ENCODE measurements around the gene FZD1. TPM values are rescaled to one million over a fixed set of nuclear protein-coding genes. Genes with fewer than 3 reads are reported as not detected.

FZD1 gene
- total and polyA plus RNA-seq, 2 experiments from 2014 or later, result 0.34 to 1.4 TPM

DNA sequence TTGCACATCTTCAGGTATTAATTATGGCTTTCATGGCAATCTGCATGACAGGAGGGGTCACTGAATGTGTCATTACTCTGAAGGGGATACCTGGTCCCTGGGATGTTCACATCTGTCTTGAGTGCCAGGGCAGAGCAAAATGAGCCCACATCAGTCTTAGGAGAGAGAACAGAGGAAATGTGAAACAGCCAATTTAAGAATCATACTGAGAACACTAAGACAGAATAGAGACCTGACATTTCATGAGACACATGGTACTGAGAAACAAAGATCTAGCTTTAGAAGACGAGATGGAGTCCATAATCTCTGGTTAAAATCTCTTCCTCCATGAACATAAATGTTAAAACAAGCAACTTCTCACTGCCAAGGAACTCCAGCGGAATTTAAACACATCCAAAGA is 34.1 kb upstream of the FZD1 start:
- no peaks in the 10 kb centered on the region for H4K20me1 ChIP-seq (replicated peaks; ENCODE audit: insufficient read depth)
- Mint-ChIP-seq H3K4me1 (peaks cover 6% of the 10 kb centered on the region; the same call in 2 of the 3 replicates), H3K4me3 (no peak overlapping the region), H3K27ac (no peak overlapping the region), H3K27me3 (ENCODE audit: insufficient read depth, low read depth, poor library complexity) (no peaks in the 10 kb centered on the region), H3K9me3 (peaks cover 8% of the 10 kb centered on the region; the same call in 2 of the 3 replicates), H3K36me3 (ENCODE audit: low read depth) (no peaks in the 10 kb centered on the region; the same call in 2 of the 3 replicates)
- H3K4me1 ChIP-seq (ENCODE audit: insufficient read depth), result no peaks in the 10 kb centered on the region
- H3F3A ChIP-seq (replicated peaks; ENCODE audit: low read depth), result no peaks in the 10 kb centered on the region
- H3K4me2 ChIP-seq, result no peak overlapping the region
- no peak overlapping the region for H2AFZ ChIP-seq
- H3K4me3 ChIP-seq, result no peak overlapping the region
- no peaks in the 10 kb centered on the region for H3K27me3 ChIP-seq (ENCODE audit: insufficient read depth)
- ATAC-seq (no peak), DNase-seq (ENCODE audit: low spot score) (no peak)
- H3K9me2 ChIP-seq (ENCODE audit: insufficient read depth), result no peaks in the 10 kb centered on the region
- H3K36me3 ChIP-seq (ENCODE audit: insufficient read depth), result no peaks in the 10 kb centered on the region
- no peaks in the 10 kb centered on the region for H3K79me2 ChIP-seq (replicated peaks; ENCODE audit: insufficient read depth)
- TF ChIP-seq, protein P1, sequence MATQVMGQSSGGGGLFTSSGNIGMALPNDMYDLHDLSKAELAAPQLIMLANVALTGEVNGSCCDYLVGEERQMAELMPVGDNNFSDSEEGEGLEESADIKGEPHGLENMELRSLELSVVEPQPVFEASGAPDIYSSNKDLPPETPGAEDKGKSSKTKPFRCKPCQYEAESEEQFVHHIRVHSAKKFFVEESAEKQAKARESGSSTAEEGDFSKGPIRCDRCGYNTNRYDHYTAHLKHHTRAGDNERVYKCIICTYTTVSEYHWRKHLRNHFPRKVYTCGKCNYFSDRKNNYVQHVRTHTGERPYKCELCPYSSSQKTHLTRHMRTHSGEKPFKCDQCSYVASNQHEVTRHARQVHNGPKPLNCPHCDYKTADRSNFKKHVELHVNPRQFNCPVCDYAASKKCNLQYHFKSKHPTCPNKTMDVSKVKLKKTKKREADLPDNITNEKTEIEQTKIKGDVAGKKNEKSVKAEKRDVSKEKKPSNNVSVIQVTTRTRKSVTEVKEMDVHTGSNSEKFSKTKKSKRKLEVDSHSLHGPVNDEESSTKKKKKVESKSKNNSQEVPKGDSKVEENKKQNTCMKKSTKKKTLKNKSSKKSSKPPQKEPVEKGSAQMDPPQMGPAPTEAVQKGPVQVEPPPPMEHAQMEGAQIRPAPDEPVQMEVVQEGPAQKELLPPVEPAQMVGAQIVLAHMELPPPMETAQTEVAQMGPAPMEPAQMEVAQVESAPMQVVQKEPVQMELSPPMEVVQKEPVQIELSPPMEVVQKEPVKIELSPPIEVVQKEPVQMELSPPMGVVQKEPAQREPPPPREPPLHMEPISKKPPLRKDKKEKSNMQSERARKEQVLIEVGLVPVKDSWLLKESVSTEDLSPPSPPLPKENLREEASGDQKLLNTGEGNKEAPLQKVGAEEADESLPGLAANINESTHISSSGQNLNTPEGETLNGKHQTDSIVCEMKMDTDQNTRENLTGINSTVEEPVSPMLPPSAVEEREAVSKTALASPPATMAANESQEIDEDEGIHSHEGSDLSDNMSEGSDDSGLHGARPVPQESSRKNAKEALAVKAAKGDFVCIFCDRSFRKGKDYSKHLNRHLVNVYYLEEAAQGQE (IDR thresholded peaks at IDR 0.05; ENCODE audit: unreplicated experiment), result no peak
- TF ChIP-seq ZNF331 (CRISPR knock-in tag; IDR thresholded peaks at IDR 0.05; ENCODE audit: low read depth), result no peak
- no peak for TF ChIP-seq ZNF114 (CRISPR knock-in tag; IDR thresholded peaks at IDR 0.05)
- TF ChIP-seq, protein P2, sequence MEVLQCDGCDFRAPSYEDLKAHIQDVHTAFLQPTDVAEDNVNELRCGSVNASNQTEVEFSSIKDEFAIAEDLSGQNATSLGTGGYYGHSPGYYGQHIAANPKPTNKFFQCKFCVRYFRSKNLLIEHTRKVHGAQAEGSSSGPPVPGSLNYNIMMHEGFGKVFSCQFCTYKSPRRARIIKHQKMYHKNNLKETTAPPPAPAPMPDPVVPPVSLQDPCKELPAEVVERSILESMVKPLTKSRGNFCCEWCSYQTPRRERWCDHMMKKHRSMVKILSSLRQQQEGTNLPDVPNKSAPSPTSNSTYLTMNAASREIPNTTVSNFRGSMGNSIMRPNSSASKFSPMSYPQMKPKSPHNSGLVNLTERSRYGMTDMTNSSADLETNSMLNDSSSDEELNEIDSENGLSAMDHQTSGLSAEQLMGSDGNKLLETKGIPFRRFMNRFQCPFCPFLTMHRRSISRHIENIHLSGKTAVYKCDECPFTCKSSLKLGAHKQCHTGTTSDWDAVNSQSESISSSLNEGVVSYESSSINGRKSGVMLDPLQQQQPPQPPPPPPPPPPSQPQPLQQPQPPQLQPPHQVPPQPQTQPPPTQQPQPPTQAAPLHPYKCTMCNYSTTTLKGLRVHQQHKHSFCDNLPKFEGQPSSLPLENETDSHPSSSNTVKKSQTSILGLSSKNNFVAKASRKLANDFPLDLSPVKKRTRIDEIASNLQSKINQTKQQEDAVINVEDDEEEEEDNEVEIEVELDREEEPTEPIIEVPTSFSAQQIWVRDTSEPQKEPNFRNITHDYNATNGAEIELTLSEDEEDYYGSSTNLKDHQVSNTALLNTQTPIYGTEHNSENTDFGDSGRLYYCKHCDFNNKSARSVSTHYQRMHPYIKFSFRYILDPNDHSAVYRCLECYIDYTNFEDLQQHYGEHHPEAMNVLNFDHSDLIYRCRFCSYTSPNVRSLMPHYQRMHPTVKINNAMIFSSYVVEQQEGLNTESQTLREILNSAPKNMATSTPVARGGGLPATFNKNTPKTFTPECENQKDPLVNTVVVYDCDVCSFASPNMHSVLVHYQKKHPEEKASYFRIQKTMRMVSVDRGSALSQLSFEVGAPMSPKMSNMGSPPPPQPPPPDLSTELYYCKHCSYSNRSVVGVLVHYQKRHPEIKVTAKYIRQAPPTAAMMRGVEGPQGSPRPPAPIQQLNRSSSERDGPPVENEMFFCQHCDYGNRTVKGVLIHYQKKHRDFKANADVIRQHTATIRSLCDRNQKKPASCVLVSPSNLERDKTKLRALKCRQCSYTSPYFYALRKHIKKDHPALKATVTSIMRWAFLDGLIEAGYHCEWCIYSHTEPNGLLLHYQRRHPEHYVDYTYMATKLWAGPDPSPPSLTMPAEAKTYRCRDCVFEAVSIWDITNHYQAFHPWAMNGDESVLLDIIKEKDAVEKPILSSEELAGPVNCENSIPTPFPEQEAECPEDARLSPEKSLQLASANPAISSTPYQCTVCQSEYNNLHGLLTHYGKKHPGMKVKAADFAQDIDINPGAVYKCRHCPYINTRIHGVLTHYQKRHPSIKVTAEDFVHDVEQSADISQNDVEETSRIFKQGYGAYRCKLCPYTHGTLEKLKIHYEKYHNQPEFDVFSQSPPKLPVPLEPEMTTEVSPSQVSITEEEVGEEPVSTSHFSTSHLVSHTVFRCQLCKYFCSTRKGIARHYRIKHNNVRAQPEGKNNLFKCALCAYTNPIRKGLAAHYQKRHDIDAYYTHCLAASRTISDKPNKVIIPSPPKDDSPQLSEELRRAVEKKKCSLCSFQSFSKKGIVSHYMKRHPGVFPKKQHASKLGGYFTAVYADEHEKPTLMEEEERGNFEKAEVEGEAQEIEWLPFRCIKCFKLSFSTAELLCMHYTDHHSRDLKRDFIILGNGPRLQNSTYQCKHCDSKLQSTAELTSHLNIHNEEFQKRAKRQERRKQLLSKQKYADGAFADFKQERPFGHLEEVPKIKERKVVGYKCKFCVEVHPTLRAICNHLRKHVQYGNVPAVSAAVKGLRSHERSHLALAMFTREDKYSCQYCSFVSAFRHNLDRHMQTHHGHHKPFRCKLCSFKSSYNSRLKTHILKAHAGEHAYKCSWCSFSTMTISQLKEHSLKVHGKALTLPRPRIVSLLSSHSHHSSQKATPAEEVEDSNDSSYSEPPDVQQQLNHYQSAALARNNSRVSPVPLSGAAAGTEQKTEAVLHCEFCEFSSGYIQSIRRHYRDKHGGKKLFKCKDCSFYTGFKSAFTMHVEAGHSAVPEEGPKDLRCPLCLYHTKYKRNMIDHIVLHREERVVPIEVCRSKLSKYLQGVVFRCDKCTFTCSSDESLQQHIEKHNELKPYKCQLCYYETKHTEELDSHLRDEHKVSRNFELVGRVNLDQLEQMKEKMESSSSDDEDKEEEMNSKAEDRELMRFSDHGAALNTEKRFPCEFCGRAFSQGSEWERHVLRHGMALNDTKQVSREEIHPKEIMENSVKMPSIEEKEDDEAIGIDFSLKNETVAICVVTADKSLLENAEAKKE (CRISPR knock-in tag; IDR thresholded peaks at IDR 0.05), result no peak
- TF ChIP-seq NANOG (IDR thresholded peaks at IDR 0.05; ENCODE audit: borderline replicate concordance), result no peak
- TF ChIP-seq, protein P3, sequence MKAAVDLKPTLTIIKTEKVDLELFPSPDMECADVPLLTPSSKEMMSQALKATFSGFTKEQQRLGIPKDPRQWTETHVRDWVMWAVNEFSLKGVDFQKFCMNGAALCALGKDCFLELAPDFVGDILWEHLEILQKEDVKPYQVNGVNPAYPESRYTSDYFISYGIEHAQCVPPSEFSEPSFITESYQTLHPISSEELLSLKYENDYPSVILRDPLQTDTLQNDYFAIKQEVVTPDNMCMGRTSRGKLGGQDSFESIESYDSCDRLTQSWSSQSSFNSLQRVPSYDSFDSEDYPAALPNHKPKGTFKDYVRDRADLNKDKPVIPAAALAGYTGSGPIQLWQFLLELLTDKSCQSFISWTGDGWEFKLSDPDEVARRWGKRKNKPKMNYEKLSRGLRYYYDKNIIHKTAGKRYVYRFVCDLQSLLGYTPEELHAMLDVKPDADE (IDR thresholded peaks at IDR 0.05), result no peak
- TF ChIP-seq EZH2phosphoT487 (IDR thresholded peaks at IDR 0.05; ENCODE audit: unreplicated experiment), result no peak
- TF ChIP-seq JUNB (IDR thresholded peaks at IDR 0.05; ENCODE audit: unreplicated experiment), result no peak
- TF ChIP-seq POLR2AphosphoS5 (IDR thresholded peaks at IDR 0.05; ENCODE audit: low read depth), result no peak
- no peak overlapping the region for H3K27ac ChIP-seq (ENCODE audit: low read depth)
